GM21360 (cell line): ENCODE data around the gene GIPC2.
"Not testable (repeated sequence)": the region's sequence is repeated elsewhere in the genome, so short reads cannot be mapped to it uniquely, and the experiment has no call there.

Experiments
- ATAC-seq: cut with Tn5 transposase; IDR thresholded peaks from one replicate; pipeline ENCODE4 v1.9.1; 2021; ENCODE audit warnings: mild to moderate bottlenecking, moderate library complexity; ENCODE audit not compliant: unreplicated experiment

Gene GIPC2, protein sequence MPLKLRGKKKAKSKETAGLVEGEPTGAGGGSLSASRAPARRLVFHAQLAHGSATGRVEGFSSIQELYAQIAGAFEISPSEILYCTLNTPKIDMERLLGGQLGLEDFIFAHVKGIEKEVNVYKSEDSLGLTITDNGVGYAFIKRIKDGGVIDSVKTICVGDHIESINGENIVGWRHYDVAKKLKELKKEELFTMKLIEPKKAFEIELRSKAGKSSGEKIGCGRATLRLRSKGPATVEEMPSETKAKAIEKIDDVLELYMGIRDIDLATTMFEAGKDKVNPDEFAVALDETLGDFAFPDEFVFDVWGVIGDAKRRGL

DNA sequence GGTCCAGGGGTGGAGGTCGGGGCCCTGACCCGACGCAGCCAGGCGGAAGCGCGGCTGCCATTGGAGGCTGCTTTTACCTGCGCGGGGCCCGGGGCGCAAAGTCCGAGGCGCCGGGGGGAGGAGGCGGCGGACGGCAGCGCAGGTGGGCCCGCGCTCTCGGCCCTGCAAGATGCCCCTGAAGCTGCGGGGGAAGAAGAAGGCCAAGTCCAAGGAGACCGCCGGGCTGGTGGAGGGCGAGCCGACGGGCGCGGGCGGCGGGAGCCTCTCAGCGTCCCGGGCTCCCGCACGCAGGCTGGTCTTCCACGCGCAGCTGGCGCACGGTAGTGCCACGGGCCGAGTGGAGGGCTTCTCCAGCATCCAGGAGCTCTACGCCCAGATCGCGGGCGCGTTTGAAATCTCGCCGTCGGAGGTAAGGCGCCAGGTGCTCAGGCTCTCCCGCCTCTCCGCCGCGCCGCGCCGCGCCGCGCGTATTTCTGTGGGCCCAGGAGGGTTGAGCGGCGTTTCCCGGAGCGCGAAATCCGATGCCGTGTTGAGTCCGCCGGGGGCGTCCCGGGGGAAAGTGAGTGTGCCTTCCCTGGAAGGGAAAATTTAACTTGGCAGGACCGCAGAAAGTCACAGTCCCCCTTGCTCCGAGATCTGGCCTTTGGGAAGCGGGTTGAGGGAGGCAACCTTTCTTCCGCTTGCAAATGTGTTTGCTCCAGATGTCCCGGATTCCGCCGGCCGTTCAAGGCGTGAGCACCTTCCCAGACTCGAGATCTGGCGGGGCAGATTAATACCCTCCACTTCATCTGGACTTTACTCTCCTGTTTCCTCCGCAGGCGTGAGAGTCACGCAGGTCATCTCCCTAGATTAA, at the start of gene GIPC2:
Gene GIPC2, plus strand, starts transcription at position 41 of the 853 bp plus-strand sequence. Its CDS starts 129 bp downstream, at position 170.
- ATAC-seq = no peak

- ATAC-seq = no peak
Measured at GRCh38 chr1:77996734-77997133, 49.0 kb upstream of the GIPC2 start.

GRCh38 chr1:78000536-78000935, 45.2 kb upstream of the GIPC2 start:
- not testable (repeated sequence) for ATAC-seq

DNA sequence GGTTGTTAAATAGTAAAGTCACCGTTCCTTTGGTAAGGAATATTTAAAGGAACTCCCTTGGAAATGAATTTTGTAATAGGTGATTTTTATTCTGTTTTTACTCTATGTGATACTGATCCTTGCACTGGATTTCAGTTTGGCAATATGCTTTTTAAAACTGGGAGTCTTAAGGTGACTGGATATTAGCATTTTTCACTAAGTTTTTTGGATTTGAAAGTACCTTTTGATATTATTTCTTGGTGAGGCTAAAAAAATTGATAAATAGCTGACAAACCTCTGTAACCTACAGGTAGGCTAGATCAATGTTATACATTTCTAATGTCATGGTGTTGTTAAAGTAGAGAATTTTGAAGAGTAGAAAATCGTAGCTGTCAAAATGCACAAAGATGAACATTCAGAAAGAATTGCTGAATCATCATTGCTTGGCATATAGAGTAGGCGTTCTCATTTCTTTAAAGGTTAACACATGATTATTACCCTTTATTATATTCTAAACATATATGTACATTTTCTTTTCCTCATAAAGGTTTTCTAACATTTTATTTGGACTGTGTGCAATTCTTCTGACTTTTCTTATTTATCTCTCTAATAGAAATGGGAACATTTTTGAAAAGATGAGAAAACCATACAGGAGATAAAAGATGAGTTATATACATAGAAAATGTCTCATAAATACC, 42.6 kb upstream of the GIPC2 start:
- ATAC-seq = no peak

GRCh38 chr1:78003882-78004718, 41.7 kb upstream of the GIPC2 start:
- peak; percentile 50 for ATAC-seq

DNA sequence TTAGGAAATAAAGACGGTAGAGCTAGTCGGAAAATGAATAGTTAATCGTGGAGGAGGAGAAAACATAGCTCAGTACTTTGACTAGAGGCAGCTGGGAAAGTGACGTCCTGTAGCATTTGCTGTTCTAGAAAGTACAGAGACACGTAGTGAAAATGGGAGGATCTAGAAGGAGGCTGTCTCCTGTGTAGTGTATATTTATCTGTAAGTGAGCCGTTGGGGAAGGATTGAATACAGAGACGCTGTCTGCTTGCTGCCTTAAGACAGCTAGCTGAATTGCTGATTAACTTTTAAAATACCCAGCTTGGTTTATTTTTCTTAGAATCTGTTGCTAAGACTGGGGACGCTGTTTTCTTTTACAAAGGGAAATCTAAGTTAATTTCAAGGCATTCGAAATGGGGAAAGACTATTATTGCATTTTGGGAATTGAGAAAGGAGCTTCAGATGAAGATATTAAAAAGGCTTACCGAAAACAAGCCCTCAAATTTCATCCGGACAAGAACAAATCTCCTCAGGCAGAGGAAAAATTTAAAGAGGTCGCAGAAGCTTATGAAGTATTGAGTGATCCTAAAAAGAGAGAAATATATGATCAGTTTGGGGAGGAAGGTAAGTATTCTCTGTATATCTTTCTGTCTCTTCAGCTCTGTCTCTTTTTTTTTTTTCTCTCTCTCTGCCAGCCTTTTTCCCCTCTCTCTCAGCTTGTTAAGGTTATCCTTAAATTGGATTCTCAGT, 40.9 kb upstream of the GIPC2 start, which contains the start of gene DNAJB4:
Gene DNAJB4, plus strand, starts transcription at position 221 of the 729 bp plus-strand sequence. Its CDS starts 172 bp downstream, at position 393.
- ATAC-seq = peak; percentile 97

- no peak for ATAC-seq
Measured at GRCh38 chr1:78005448-78005722, 40.4 kb upstream of the GIPC2 start.

DNA sequence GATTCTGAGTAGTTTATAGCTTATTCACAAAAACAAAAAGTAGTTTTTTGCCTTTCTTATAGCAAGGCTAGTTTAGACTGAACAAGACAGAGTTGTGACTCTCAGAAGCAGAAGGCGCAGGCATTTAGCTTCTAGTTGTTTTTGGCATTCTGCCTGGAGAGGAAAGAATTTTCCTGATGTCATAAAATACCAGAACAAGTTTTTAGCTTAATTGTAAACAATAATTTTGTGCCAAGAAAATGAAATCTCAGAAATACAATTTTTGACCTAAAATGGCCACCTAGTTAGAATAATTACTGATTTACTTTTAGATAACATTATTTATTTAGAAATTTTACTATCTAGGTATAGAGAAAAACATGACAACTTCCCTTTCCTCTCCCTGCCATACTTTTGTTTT, 40.0 kb upstream of the GIPC2 start:
- ATAC-seq = no peak

DNA sequence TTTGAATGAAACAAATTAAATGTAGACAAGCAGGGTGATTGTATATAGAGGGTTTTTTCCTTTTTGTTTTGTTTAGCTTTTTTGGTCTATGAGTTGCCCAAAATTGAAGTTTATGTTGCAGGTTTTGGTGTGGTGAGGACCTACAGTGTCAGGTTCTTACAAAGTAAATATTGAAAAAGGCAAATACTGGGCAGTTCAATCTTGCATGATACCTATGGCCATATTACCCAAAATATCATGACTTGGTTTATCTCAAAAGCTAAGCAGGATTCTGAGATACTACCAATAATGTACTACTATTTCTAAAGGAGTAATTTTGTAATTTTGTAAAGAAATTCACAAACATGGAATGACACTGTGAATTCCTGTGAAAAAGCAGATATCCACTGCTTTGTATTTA, 39.2 kb upstream of the GIPC2 start:
- ATAC-seq = no peak

- ATAC-seq = no peak
Measured at GRCh38 chr1:78007677-78008341, 38.0 kb upstream of the GIPC2 start.

GRCh38 chr1:78009276-78009675, 36.5 kb upstream of the GIPC2 start:
- no peak for ATAC-seq

- ATAC-seq = no peak
Measured at GRCh38 chr1:78009836-78010235, 35.9 kb upstream of the GIPC2 start.

GRCh38 chr1:78011050-78011449, 34.7 kb upstream of the GIPC2 start:
- ATAC-seq = no peak

DNA sequence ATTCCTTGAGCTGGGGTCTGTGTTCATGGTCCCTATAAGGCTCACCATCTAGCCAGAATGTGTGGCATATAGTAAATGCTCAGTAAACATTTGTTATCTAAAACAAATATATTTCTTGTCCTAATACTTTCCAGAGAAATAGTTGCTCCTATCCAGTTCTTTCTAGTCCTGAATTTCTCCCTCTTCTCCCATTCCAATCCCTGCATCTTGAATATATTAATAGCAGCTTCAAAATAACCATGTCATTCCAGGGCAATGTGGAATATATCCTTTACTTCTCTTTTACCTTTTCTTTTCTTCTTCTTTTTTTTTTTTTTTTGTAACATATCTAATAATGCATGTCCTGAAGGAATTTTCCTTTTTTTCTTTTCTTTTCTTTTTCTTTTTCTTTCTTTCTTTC, 30.6 kb upstream of the GIPC2 start:
- ATAC-seq = no peak

- ATAC-seq = no peak
Measured at GRCh38 chr1:78019024-78019423, 26.7 kb upstream of the GIPC2 start.

DNA sequence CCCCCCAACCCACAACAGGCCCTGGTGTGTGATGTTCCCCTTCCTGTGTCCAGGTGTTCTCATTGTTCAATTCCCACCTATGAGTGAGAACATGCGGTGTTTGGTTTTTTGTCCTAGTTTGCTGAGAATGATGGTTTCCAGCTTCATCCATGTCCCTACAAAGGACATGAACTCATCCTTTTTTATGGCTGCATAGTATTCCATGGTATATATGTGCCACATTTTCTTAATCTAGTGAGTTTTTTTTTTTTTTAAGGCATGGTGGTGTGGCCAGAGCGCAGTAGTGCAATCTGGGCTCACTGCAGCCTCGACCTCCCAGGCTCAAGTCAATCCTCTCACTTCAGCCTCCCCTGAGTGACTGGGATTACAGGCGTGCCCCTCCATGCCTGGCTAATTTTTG, 24.6 kb upstream of the GIPC2 start:
- ATAC-seq = not testable (repeated sequence)

DNA sequence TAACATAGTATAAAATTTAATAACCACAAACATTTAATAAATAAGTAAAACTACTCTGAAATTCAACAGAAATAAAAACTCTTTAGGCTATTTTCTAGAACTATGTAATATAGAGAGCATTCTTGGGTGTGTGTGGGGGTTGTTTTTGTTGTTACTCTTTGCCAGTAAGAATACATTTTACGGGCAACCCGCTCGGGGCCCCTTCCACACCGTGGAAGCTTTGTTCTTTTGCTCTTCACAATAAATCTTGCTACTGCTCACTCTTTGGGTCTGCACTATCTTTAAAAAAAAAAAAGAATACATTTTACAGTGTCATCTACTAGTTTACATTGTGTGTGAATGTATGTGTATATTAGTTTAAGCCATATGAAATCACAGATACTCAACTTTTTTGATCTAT, 16.0 kb upstream of the GIPC2 start:
- ATAC-seq = no peak

- no peak for ATAC-seq
Measured at GRCh38 chr1:78032996-78033796, 12.6 kb upstream of the GIPC2 start.

GRCh38 chr1:78033797-78034172, 12.0 kb upstream of the GIPC2 start:
- ATAC-seq = no peak
